B cell (primary cell): Measurements from ENCODE around the gene METRNL. TPM values are rescaled to one million over a fixed set of nuclear protein-coding genes. Genes with fewer than 3 reads are reported as not detected.
A peak's percentile ranks its signal among the peaks of the same experiment; 100 is the strongest.
"Not testable (repeated sequence)": the region's sequence is repeated elsewhere in the genome, so short reads cannot be mapped to it uniquely, and the experiment has no call there.

ENCODE experiments used
- ATAC-seq: fragments of 200-7000 bp; cut with Tn5 transposase; one replicate; pipeline ENCODE4 v1.10.0; 2021; ENCODE audit warnings: low read depth, mild to moderate bottlenecking, moderate number of reproducible peaks, moderate library complexity
- CTCF ChIA-PET: fragments of 350-600 bp; sonication (Branson Sonifier 250); formaldehyde crosslinking; loops from one replicate; lab custom pipeline; 2021; ENCODE audit warnings: antibody characterized with exemption, inconsistent platforms; lab: Charles Lee
- POLR2A ChIA-PET: fragments of 350-600 bp; sonication (Branson Sonifier 250); formaldehyde crosslinking; loops from one replicate; lab custom pipeline; 2021; ENCODE audit warnings: antibody characterized with exemption; lab: Charles Lee
- DNase-seq: peaks from one replicate; pipeline ENCODE4 v3.0.0; 2013
- H2AFZ ChIP-seq: 2 replicates; pipeline ENCODE4 v1.6.1; 2012; ENCODE audit warnings: mild to moderate bottlenecking, low read depth, low read length; ENCODE audit not compliant: insufficient read depth, poor library complexity, severe bottlenecking
- H3K27ac ChIP-seq, 2 donors: 1 replicate in 1 of 2; 2 replicates in 1 of 2; pipeline ENCODE4 v1.5.1; 2012 to 2013; ENCODE audit warnings: low read length in 2 of 2, mild to moderate bottlenecking in 2 of 2, moderate library complexity in 1 of 2
- H3K27me3 ChIP-seq, 4 experiments: fragments of 200-600 bp in 1 of 4; sonication (generic) in 1 of 4; replicated peaks in 1 of 4; 1 replicate in 2 of 4; 2 replicates in 2 of 4; pipeline versions ENCODE4 v1.6.1 to v1.7.0; 2013 to 2016; ENCODE audit warnings: low read length in 3 of 4, mild to moderate bottlenecking in 2 of 4, mixed read lengths in 1 of 4, moderate library complexity in 1 of 4; ENCODE audit not compliant: insufficient read depth in 4 of 4, control insufficient read depth in 3 of 4; ENCODE audit errors: control extremely low read depth in 1 of 4
- H3K36me3 ChIP-seq, 2 experiments: replicated peaks in 1 of 2; 1 replicate in 1 of 2; 2 replicates in 1 of 2; pipeline versions ENCODE4 v1.6.1 to v1.7.1; 2013; ENCODE audit warnings: low read length in 1 of 2; ENCODE audit not compliant: insufficient read depth in 2 of 2, control insufficient read depth in 1 of 2; ENCODE audit errors: control extremely low read depth in 1 of 2, extremely low read depth in 1 of 2
- H3K4me1 ChIP-seq, 2 donors: fragments of 200-600 bp in 1 of 2; sonication (generic) in 1 of 2; 1 replicate in 1 of 2; 2 replicates in 1 of 2; pipeline versions ENCODE4 v1.5.1 to v1.6.1; 2013 to 2017; ENCODE audit warnings: low read length in 2 of 2; ENCODE audit not compliant: control insufficient read depth in 2 of 2, insufficient read depth in 2 of 2
- H3K4me2 ChIP-seq: replicated peaks from 2 replicates; pipeline ENCODE3; 2012; ENCODE audit warnings: mild to moderate bottlenecking, low read depth, low read length; ENCODE audit not compliant: poor library complexity, severe bottlenecking
- H3K4me3 ChIP-seq, 5 experiments: fragments of 200-600 bp in 1 of 5; sonication (generic) in 1 of 5; 1 replicate in 3 of 5; 2 replicates in 2 of 5; pipeline versions ENCODE4 v1.5.1 to v1.7.0; 2011 to 2016; ENCODE audit warnings: low read length in 4 of 5, mild to moderate bottlenecking in 4 of 5, low read depth in 2 of 5, control low read depth in 1 of 5, moderate library complexity in 1 of 5; ENCODE audit not compliant: insufficient read depth in 1 of 5; ENCODE audit errors: control extremely low read depth in 1 of 5, extremely low read depth in 1 of 5
- H3K79me2 ChIP-seq: fragments of 200-600 bp; sonication (generic); one replicate; pipeline ENCODE4 v1.6.0; 2016; ENCODE audit warnings: low read length; ENCODE audit not compliant: control insufficient read depth, insufficient read depth
- H3K9ac ChIP-seq: fragments of 200-600 bp; sonication (generic); 2 replicates; pipeline ENCODE4 v1.6.1; 2017; ENCODE audit warnings: mild to moderate bottlenecking, low read length, moderate library complexity
- H3K9me3 ChIP-seq, 3 donors: one replicate each; pipeline versions ENCODE4 v1.6.1 to v1.7.1; 2013; ENCODE audit warnings: low read length in 2 of 3; ENCODE audit not compliant: control insufficient read depth in 2 of 3, insufficient read depth in 1 of 3; ENCODE audit errors: control extremely low read depth in 1 of 3
- H4K20me1 ChIP-seq: 2 replicates; pipeline ENCODE4 v1.6.0; 2012; ENCODE audit warnings: mild to moderate bottlenecking, low read length; ENCODE audit not compliant: insufficient read depth, control insufficient read depth, poor library complexity, severe bottlenecking
- H3K27ac Mint-ChIP-seq: one replicate; pipeline ENCODE4 v1.8.0; 2021; ENCODE audit warnings: mixed read lengths
- H3K27me3 Mint-ChIP-seq: one replicate; pipeline ENCODE4 v1.8.0; 2021; ENCODE audit warnings: mixed read lengths
- H3K4me1 Mint-ChIP-seq: one replicate; pipeline ENCODE4 v1.8.0; 2021; ENCODE audit warnings: mixed read lengths
- H3K4me3 Mint-ChIP-seq: one replicate; pipeline ENCODE4 v1.8.0; 2021; ENCODE audit warnings: mixed read lengths
- H3K9me3 Mint-ChIP-seq: one replicate; pipeline ENCODE4 v1.8.0; 2022; ENCODE audit warnings: mixed read lengths; ENCODE audit not compliant: insufficient read depth
- CTCF ChIP-seq: fragments of 200-600 bp; IDR thresholded peaks from one replicate; pipeline ENCODE4 v1.8.0; 2022; ENCODE audit warnings: antibody characterized with exemption, mild to moderate bottlenecking
- EZH2 ChIP-seq: IDR thresholded peaks from 2 replicates; pipeline ENCODE4 v1.6.1; 2012; ENCODE audit warnings: borderline replicate concordance, low read depth, mild to moderate bottlenecking, moderate library complexity, low read length; ENCODE audit not compliant: insufficient read depth, poor library complexity, severe bottlenecking
- WGBS: methylation state at CpG from one replicate; pipeline ENCODE4 v1.1.5; 2013; ENCODE audit warnings: missing lambda C conversion rate; ENCODE audit not compliant: insufficient coverage; 5-methylcytosine and 5-hydroxymethylcytosine counted together
- intact Hi-C: fragments of 100-400 bp; cut with micrococcal nuclease; formaldehyde crosslinking; loops from one replicate; pipeline ENCODE4 v1.10.0; 2022
- polyA plus RNA-seq: library from polyadenylated mRNA; depleted of rRNA; stranded (reverse); fragments of >200 nt; gene quantifications from 2 replicates; pipeline ENCODE4 v1.2.3, GENCODE V29; 2012
- total RNA-seq, 2 donors: library from RNA; stranded (reverse); fragments of 120-200 nt in 1 of 2; gene quantifications; 1 replicate in 1 of 2; 2 replicates in 1 of 2; pipeline versions ENCODE4 v1.2.3 to v1.2.4, GENCODE V29; 2013 to 2022

The METRNL gene
- total and polyA plus RNA-seq, 2 donors (not counting 1 experiment from before 2014, with no cell fraction given), result 11.8 to 18.4 TPM

DNA sequence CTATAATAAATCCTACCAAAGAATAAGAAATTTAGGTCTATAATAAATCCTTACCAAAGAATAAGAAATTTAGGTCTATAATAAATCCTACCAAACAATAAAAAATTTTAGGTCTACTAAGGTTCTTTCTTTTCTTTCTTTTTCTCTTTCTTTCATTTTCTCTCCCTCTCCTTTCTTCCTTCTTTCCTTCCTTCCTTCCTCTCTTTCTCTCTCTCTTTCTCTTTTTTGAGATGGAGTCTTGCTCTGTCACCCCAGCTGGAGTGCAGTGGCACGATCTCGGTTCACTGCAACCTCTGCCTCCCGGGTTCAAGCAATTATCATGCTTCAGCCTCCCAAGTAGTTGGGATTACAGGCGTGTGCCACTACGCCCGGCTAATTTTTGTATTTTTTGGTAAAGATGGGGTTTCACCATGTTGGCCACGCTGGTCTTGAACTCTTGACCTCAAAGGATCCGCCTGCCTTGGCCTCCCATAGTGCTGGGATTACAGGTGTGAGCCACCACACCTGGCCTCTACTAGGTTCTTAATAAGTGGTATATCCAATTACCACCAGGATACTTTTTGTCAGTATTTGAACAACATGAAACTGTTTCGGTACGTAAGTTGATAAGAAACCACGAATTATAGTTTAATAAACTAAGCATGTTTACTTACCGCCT lies 31.5 kb upstream of the METRNL start:
- peak overlapping the region; percentile 50 for H2AFZ ChIP-seq
- H3K36me3 ChIP-seq, H4K20me1 ChIP-seq, DNase-seq, H3K27me3 ChIP-seq, H3K9ac ChIP-seq, H3K9me3 ChIP-seq, H3K9me3 Mint-ChIP-seq, H3K27me3 Mint-ChIP-seq, POLR2A ChIA-PET, H3K79me2 ChIP-seq, ATAC-seq: not testable (repeated sequence)
- WGBS, result 70% methylated on average over 5 of the region's 12 CpGs
- CTCF ChIA-PET, result interaction anchor here (1.6 kb wide), 1 partner anchor 266 kb away, joined by 6 read pairs; no protein-coding TSS in a partner anchor
- intact Hi-C loops, result loop anchor here (10.0 kb wide), 1 partner anchor 63 kb away; no protein-coding TSS in a partner anchor
- H3K4me1 ChIP-seq, result peaks cover 11 to 18% of the 10 kb centered on the region in 2 donors
- Mint-ChIP-seq H3K27ac (peak overlapping the region; percentile 87), H3K4me3 (peak overlapping the region; percentile 71), H3K4me1 (peaks cover 23% of the 10 kb centered on the region)
- H3K4me2 ChIP-seq, result peak overlapping the region; percentile 46
- peak overlapping the region in 1 of 2 donors; percentile 54 for H3K27ac ChIP-seq
- H3K4me3 ChIP-seq, result peak overlapping the region in 1 of 5 experiments; percentile 7

DNA sequence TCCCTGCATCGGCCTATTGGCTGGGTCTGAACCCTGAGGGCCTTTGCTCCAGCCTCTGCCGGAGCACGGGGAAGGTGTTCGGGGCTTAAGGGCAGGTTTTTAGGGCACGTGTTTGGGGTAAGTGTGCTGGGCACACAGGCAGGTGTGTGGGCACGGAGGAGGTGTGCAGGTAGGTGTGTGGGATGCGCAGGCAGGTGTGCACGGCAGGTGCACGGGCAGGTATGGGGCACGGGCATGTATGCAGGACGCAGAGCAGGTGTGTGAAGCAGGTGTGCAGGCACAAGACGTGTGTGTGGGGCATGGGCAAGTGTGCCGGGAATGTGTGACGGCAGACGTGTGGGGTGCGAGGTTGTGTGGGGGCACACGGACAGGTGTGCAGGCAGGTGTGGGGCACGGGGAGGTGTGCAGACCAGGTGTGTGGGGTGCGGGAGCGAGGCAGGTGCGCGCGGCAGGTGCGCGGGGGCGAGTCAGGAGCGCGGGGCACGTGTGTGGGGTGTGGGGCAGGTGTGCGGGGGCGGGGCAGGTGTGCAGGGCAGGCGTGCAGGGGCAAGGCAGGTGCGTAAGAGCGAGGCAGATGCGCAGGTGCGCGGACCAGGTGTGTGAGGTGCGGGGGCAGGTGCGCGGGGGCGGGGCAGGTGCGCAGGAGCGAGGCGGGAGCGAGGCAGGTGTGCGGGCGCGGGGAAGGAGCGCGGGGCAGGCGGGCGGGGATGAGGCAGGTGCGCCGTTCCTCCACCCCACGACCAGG lies 28.6 kb upstream of the METRNL start:
- Mint-ChIP-seq H3K27me3 (no peaks in the 10 kb centered on the region), H3K27ac (peak overlapping the region; percentile 91), H3K9me3 (no peaks in the 10 kb centered on the region), H3K4me3 (peak overlapping the region; percentile 88), H3K4me1 (peaks cover 30% of the 10 kb centered on the region)
- no peaks in the 10 kb centered on the region for H3K79me2 ChIP-seq
- CTCF ChIA-PET, result interaction anchor here (0.8 to 1.0 kb wide), 4 partner anchors 26 to 700 kb away, joined by 3 to 4 read pairs (median 3); no protein-coding TSS in a partner anchor
- H2AFZ ChIP-seq, result peak overlapping the region; percentile 85
- ATAC-seq, result no peak
- DNase-seq, result no peak
- intact Hi-C loops, result loop anchor here (1.0 to 5.0 kb wide), 4 partner anchors 28 to 954 kb away; partner anchors contain the start of genes FASN and METRNL
- no peaks in the 10 kb centered on the region for H3K27me3 ChIP-seq
- H4K20me1 ChIP-seq, result no peaks in the 10 kb centered on the region
- peak overlapping the region; percentile 68 for H3K9ac ChIP-seq
- H3K4me1 ChIP-seq, result peaks cover 11 to 29% of the 10 kb centered on the region in 2 donors
- POLR2A ChIA-PET, result no interaction called here
- TF ChIP-seq EZH2, result no peak
- no peak for TF ChIP-seq CTCF
- 36% methylated on average over 50 of the region's 55 CpGs for WGBS
- no peaks in the 10 kb centered on the region for H3K36me3 ChIP-seq
- peak overlapping the region in 4 of 5 experiments; percentile 45 to 76 (median 62) for H3K4me3 ChIP-seq
- H3K4me2 ChIP-seq, result peak overlapping the region; percentile 78
- peak overlapping the region; percentile 53 to 59 for H3K27ac ChIP-seq
- peaks cover 2 to 5% (median 3%) of the 10 kb centered on the region in 3 donors for H3K9me3 ChIP-seq
